Right cardiac atrium (tissue), 5 donors: Measurements from ENCODE around the gene DCDC2. TPM values are rescaled to one million over a fixed set of nuclear protein-coding genes. Genes with fewer than 3 reads are reported as not detected.
"Not testable (repeated sequence)": the region's sequence is repeated elsewhere in the genome, so short reads cannot be mapped to it uniquely, and the experiment has no call there.

Experiments used
- ATAC-seq, 2 donors: fragments of 200-7000 bp; cut with Tn5 transposase; one replicate each; pipeline versions ENCODE4 v1.8.0 to v1.9.1; 2020; ENCODE audit warnings: moderate library complexity in 2 of 2, mild to moderate bottlenecking in 1 of 2
- DNase-seq, 3 donors: peaks; one replicate each; pipeline ENCODE4 v3.0.0-alpha.2; 2020
- H3K27ac ChIP-seq: one replicate; pipeline ENCODE4 v1.5.1; 2013; ENCODE audit warnings: mild to moderate bottlenecking, low read length, control low read depth, moderate library complexity
- H3K27me3 ChIP-seq: one replicate; pipeline ENCODE4 v1.6.1; 2013; ENCODE audit not compliant: control insufficient read depth, insufficient read depth
- H3K4me1 ChIP-seq: one replicate; pipeline ENCODE4 v1.6.1; 2013; ENCODE audit warnings: low read length; ENCODE audit not compliant: control insufficient read depth, insufficient read depth
- H3K4me3 ChIP-seq: one replicate; pipeline ENCODE4 v1.5.1; 2013; ENCODE audit warnings: low read length, control low read depth
- H3K9me3 ChIP-seq: one replicate; pipeline ENCODE4 v1.6.1; 2013; ENCODE audit warnings: low read length; ENCODE audit not compliant: control insufficient read depth
- WGBS: extraction: QIAGEN DNeasy Blood & Tissue Kit; methylation state at CpG from one replicate; pipeline ENCODE4 v1.1.7; 2013; 5-methylcytosine and 5-hydroxymethylcytosine counted together
- intact Hi-C, 4 donors: fragments of 100-400 bp; cut with DNase I; formaldehyde crosslinking; loops; one replicate each; pipeline versions ENCODE4 v1.11.0 to v1.14.0; 2022 to 2023
- polyA plus RNA-seq: library from polyadenylated mRNA; stranded (reverse); fragments of 200-250 nt; gene quantifications from one replicate; pipeline ENCODE4 v1.2.3, GENCODE V29; 2013
- total RNA-seq, 4 donors: library from RNA; stranded (reverse); fragmentation: NEBNext Ultra II Directional; extraction: Animal tissue kit (Norgen Biotek cat#: 25700); gene quantifications; one replicate each; pipeline ENCODE4 v1.2.1, GENCODE V29; 2021
- donor health status: healthy with polysubstance abuse.
- donor health status: DM: no; HTN: yes; CAD: no.
- donor health status: DM: no; HTN: no; CAD: no.
- donor health status: DM: no; HTN: yes; CAD: no; lungs with severe emphysema.
- donor health status: DM: yes; HTN: yes; CAD: no.

The DCDC2 gene
- total and polyA plus RNA-seq, 5 donors, result not detected

- no peaks in the 10 kb centered on the region for H3K27me3 ChIP-seq
- 86% methylated on average over 1 of the region's 1 CpG for WGBS
- ATAC-seq (no peak), DNase-seq (no peak)
- no peaks in the 10 kb centered on the region for H3K4me1 ChIP-seq
- H3K9me3 ChIP-seq, result no peaks in the 10 kb centered on the region
- no peak overlapping the region for H3K4me3 ChIP-seq
- no peak overlapping the region for H3K27ac ChIP-seq
- intact Hi-C loops, result no loop called here
These were observed 33.2 kb downstream of the DCDC2 start for GRCh38 chr6:24324617-24325016.

- 86% methylated on average over 1 of the region's 1 CpG for WGBS
- no peak for DNase-seq
- H3K27ac ChIP-seq, result no peak overlapping the region
These were observed 34.1 kb downstream of the DCDC2 start for GRCh38 chr6:24323632-24324337.

GRCh38 chr6:24322924-24323323 lies 34.9 kb downstream of the DCDC2 start:
- Histone ChIP-seq H3K9me3 (no peaks in the 10 kb centered on the region), H3K27ac (no peak overlapping the region), H3K27me3 (no peaks in the 10 kb centered on the region), H3K4me1 (no peaks in the 10 kb centered on the region), H3K4me3 (no peak overlapping the region)
- ATAC-seq (no peak), DNase-seq (no peak)
- intact Hi-C loops, result no loop called here
- 91% methylated on average over 3 of the region's 3 CpGs for WGBS

More at GRCh38 chr6:24323632-24324337, 34.1 kb downstream of the DCDC2 start:
- Histone ChIP-seq H3K4me3 (no peak overlapping the region), H3K27me3 (no peaks in the 10 kb centered on the region), H3K9me3 (no peaks in the 10 kb centered on the region), H3K4me1 (no peaks in the 10 kb centered on the region)
- no peak for ATAC-seq
- intact Hi-C loops, result no loop called here

- intact Hi-C loops, ATAC-seq: not testable (repeated sequence)
- WGBS, result 77% methylated on average over 3 of the region's 3 CpGs
These were observed 35.4 kb downstream of the DCDC2 start for GRCh38 chr6:24322446-24322845.

GRCh38 chr6:24321538-24322162 lies 36.2 kb downstream of the DCDC2 start:
- no peak overlapping the region for H3K4me3 ChIP-seq
- no peak for DNase-seq
- H3K27me3 ChIP-seq, result no peaks in the 10 kb centered on the region
- no peaks in the 10 kb centered on the region for H3K4me1 ChIP-seq
- no peak overlapping the region for H3K27ac ChIP-seq
- no peaks in the 10 kb centered on the region for H3K9me3 ChIP-seq
- WGBS, result 14% methylated on average over 5 of the region's 5 CpGs
- intact Hi-C loops, result no loop called here
- no peak for ATAC-seq

More at GRCh38 chr6:24322446-24322845, 35.4 kb downstream of the DCDC2 start:
- not testable (repeated sequence) for H3K9me3 ChIP-seq, H3K27ac ChIP-seq, H3K4me3 ChIP-seq, H3K4me1 ChIP-seq, DNase-seq, H3K27me3 ChIP-seq

- Histone ChIP-seq H3K27ac (no peak overlapping the region), H3K4me1 (no peaks in the 10 kb centered on the region), H3K27me3 (no peaks in the 10 kb centered on the region), H3K9me3 (no peaks in the 10 kb centered on the region), H3K4me3 (no peak overlapping the region)
- intact Hi-C loops, result no loop called here
- no peak for ATAC-seq
- WGBS, result 41% methylated on average over 6 of the region's 6 CpGs
- no peak for DNase-seq
These were observed 44.4 kb downstream of the DCDC2 start for GRCh38 chr6:24313251-24314141.

GRCh38 chr6:24311775-24312174 lies 46.1 kb downstream of the DCDC2 start:
- DNase-seq, ATAC-seq, H3K27me3 ChIP-seq, H3K4me3 ChIP-seq, H3K27ac ChIP-seq, H3K9me3 ChIP-seq, H3K4me1 ChIP-seq, intact Hi-C loops: not testable (repeated sequence)
- WGBS, result 86% methylated on average over 4 of the region's 4 CpGs

GRCh38 chr6:24307881-24308280 lies 50.0 kb downstream of the DCDC2 start:
- DNase-seq, result no peak
- Histone ChIP-seq H3K4me3 (no peak overlapping the region), H3K27ac (no peak overlapping the region), H3K9me3 (no peaks in the 10 kb centered on the region), H3K27me3 (no peaks in the 10 kb centered on the region), H3K4me1 (no peaks in the 10 kb centered on the region)
- no peak for ATAC-seq
- intact Hi-C loops, result no loop called here
- WGBS, result 53% methylated on average over 1 of the region's 1 CpG

GRCh38 chr6:24306936-24307335 lies 50.9 kb downstream of the DCDC2 start:
- no peak overlapping the region for H3K27ac ChIP-seq
- DNase-seq (no peak), ATAC-seq (no peak)
- intact Hi-C loops, result no loop called here
- no peaks in the 10 kb centered on the region for H3K9me3 ChIP-seq
- 71% methylated on average over 1 of the region's 1 CpG for WGBS
- H3K27me3 ChIP-seq, result no peaks in the 10 kb centered on the region
- no peaks in the 10 kb centered on the region for H3K4me1 ChIP-seq
- H3K4me3 ChIP-seq, result no peak overlapping the region

GRCh38 chr6:24306038-24306437 lies 51.8 kb downstream of the DCDC2 start:
- Histone ChIP-seq H3K27me3 (no peaks in the 10 kb centered on the region), H3K9me3 (no peaks in the 10 kb centered on the region), H3K27ac (no peak overlapping the region), H3K4me3 (no peak overlapping the region), H3K4me1 (no peaks in the 10 kb centered on the region)
- intact Hi-C loops, result no loop called here
- 94% methylated on average over 4 of the region's 4 CpGs for WGBS
- ATAC-seq, result no peak
- no peak for DNase-seq

GRCh38 chr6:24296944-24297343 lies 60.9 kb downstream of the DCDC2 start:
- 23% methylated on average over 1 of the region's 1 CpG for whole genome bisulfite sequencing
- DNase-seq (no peak), ATAC-seq (no peak)
- intact Hi-C loops, result no loop called here
- Histone ChIP-seq H3K27me3 (no peaks in the 10 kb centered on the region), H3K9me3 (no peaks in the 10 kb centered on the region), H3K4me1 (no peaks in the 10 kb centered on the region), H3K27ac (no peak overlapping the region), H3K4me3 (no peak overlapping the region)
